Nephron progenitor cell (in vitro differentiated cells): ENCODE data around the gene C4orf54.
A peak's percentile ranks its signal among the peaks of the same experiment; 100 is the strongest.

Experiments used
- DNase-seq: peaks from one replicate; pipeline ENCODE4 v3.0.0; 2021
- H3K27ac Mint-ChIP-seq: 2 replicates; pipeline ENCODE4 v1.8.0; 2021; ENCODE audit warnings: mild to moderate bottlenecking, moderate library complexity, mixed read lengths
- H3K27me3 Mint-ChIP-seq: 2 replicates; pipeline ENCODE4 v1.8.0; 2021; ENCODE audit warnings: mild to moderate bottlenecking, low read depth, mixed read lengths; ENCODE audit not compliant: poor library complexity
- H3K36me3 Mint-ChIP-seq: 2 replicates; pipeline ENCODE4 v1.8.0; 2021; ENCODE audit warnings: low read depth, mixed read lengths
- H3K4me1 Mint-ChIP-seq: 2 replicates; pipeline ENCODE4 v1.8.0; 2021; ENCODE audit warnings: mixed read lengths
- H3K4me3 Mint-ChIP-seq: 2 replicates; pipeline ENCODE4 v1.8.0; 2021; ENCODE audit warnings: mild to moderate bottlenecking, moderate library complexity, mixed read lengths
- H3K9me3 Mint-ChIP-seq: 2 replicates; pipeline ENCODE4 v1.8.0; 2021; ENCODE audit warnings: mild to moderate bottlenecking, moderate library complexity, mixed read lengths
- CTCF ChIP-seq: fragments of 200-600 bp; sonication (generic); IDR thresholded peaks from 2 replicates; pipeline ENCODE4 v1.5.0; 2021; ENCODE audit warnings: antibody characterized with exemption

The C4orf54 gene

DNA sequence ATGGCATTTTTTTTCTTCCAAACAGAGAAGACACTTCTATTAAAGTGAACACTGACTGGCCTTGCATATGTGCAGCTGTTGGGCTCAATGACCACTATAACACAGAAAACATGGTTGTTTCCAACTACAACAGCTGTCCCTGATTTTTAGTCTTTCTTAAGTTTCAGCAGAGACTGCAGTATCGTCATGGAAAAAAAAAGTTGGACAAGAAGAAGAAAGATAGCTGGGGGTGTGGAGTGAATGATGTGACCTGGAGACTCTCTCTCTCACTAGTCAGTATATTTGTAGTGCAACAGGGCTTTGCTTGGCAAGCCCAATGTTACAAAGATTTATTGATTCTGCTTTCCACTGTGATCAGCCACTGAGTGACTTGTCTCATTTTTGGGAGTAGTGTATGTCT, 29.5 kb upstream of the C4orf54 start:
- peaks cover 10% of the 10 kb centered on the region for H3K27me3 Mint-ChIP-seq
- peaks cover 23% of the 10 kb centered on the region for H3K9me3 Mint-ChIP-seq
- H3K4me1 Mint-ChIP-seq = peaks cover 4% of the 10 kb centered on the region
- H3K36me3 Mint-ChIP-seq = no peaks in the 10 kb centered on the region
- no peak for TF ChIP-seq CTCF
- H3K27ac Mint-ChIP-seq = peak overlapping the region; percentile 36
- no peak overlapping the region for H3K4me3 Mint-ChIP-seq
- DNase-seq = no peak

- TF ChIP-seq CTCF = no peak
- H3K36me3 Mint-ChIP-seq = no peaks in the 10 kb centered on the region
- H3K9me3 Mint-ChIP-seq = peaks cover 8% of the 10 kb centered on the region
- H3K27ac Mint-ChIP-seq = no peak overlapping the region
- H3K4me1 Mint-ChIP-seq = peaks cover 4% of the 10 kb centered on the region
- peaks cover 10% of the 10 kb centered on the region for H3K27me3 Mint-ChIP-seq
- H3K4me3 Mint-ChIP-seq = no peak overlapping the region
- no peak for DNase-seq
These were observed 27.6 kb upstream of the C4orf54 start for GRCh38 chr4:99685234-99685633.

DNA sequence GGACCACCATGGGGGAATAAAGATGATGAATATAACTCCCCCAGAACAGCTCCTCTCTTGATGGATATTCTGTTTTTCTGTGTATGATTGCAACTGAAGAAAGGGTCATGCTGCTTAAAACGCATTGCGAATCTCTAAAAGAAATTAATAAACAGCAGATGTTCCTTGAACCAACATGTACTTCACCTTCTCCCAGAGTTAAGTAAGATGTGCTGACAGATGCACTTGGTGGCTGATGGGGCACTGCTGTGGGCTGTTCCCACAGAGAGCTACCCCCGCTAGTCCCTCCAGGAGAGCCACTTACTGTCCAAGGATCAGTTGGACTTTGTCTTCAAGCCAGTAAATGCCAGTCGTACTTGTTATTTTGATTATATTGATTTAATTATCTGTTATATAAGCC, 26.3 kb upstream of the C4orf54 start:
- TF ChIP-seq CTCF = no peak
- Mint-ChIP-seq H3K27me3 (peaks cover 13% of the 10 kb centered on the region), H3K4me3 (no peak overlapping the region), H3K27ac (no peak overlapping the region), H3K4me1 (peaks cover 8% of the 10 kb centered on the region), H3K36me3 (no peaks in the 10 kb centered on the region), H3K9me3 (peaks cover 4% of the 10 kb centered on the region)
- no peak for DNase-seq

DNA sequence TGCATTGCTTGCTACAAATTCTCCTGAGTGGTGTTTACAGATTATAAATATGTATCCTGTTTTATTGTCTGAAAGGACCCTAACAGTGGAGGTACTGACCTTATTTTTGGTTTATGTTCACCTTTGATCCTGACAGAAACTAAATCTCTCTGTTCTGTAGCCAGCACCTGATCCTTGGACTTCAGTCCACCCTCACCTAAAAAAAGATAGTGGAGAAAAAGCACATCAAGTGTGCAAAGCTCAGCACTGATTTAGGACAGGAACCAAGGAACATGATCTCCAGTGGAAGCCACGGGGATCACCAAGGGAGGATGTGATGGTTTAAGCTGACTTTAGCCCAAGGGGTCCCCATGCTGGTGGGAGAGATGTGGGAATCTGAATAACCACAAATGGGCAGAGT, 22.3 kb upstream of the C4orf54 start:
- Mint-ChIP-seq H3K27ac (no peak overlapping the region), H3K4me1 (peaks cover 8% of the 10 kb centered on the region), H3K4me3 (no peak overlapping the region), H3K36me3 (no peaks in the 10 kb centered on the region), H3K9me3 (peaks cover 4% of the 10 kb centered on the region), H3K27me3 (peaks cover 16% of the 10 kb centered on the region)
- TF ChIP-seq CTCF = no peak
- DNase-seq = no peak

DNA sequence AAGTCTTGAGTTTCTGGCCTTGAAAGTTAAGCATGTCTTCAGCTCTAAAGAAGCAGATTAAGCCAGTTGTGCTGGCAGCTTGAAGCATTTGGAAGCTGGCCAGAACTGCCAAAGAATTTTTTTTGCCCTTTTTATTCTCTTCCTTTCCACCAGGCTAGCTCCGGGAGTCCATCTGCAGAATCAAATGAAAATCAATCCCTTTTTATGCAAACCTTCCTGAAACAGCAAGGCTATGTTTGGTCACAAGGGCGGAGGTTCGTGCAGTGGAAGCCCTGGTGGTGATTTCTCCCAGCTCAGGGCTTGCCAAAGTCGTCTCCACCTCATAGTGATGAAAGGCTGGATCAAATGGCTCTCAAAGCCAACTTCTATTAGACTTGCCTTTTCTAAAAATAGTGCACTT, 21.6 kb upstream of the C4orf54 start:
- Mint-ChIP-seq H3K4me3 (no peak overlapping the region), H3K4me1 (peaks cover 8% of the 10 kb centered on the region), H3K36me3 (no peaks in the 10 kb centered on the region), H3K9me3 (peaks cover 8% of the 10 kb centered on the region), H3K27ac (no peak overlapping the region), H3K27me3 (peaks cover 16% of the 10 kb centered on the region)
- no peak for TF ChIP-seq CTCF
- DNase-seq = no peak

GRCh38 chr4:99677161-99677560, 19.5 kb upstream of the C4orf54 start:
- Mint-ChIP-seq H3K27ac (no peak overlapping the region), H3K9me3 (peaks cover 28% of the 10 kb centered on the region), H3K27me3 (peaks cover 9% of the 10 kb centered on the region), H3K4me3 (no peak overlapping the region), H3K4me1 (peaks cover 4% of the 10 kb centered on the region), H3K36me3 (peaks cover 12% of the 10 kb centered on the region)
- DNase-seq = no peak
- no peak for TF ChIP-seq CTCF
